Mucosa of stomach (tissue), 1 donor: ENCODE data around the gene C22orf15.

Experiments
- H3K27me3 ChIP-seq: one replicate; pipeline ENCODE4 v1.7.0; 2013; ENCODE audit warnings: mild to moderate bottlenecking, low read length; ENCODE audit not compliant: control insufficient read depth, insufficient read depth
- H3K36me3 ChIP-seq: one replicate; pipeline ENCODE4 v1.7.0; 2013; ENCODE audit warnings: low read length; ENCODE audit not compliant: control insufficient read depth, insufficient read depth
- H3K4me1 ChIP-seq: one replicate; pipeline ENCODE4 v1.7.0; 2013; ENCODE audit warnings: mild to moderate bottlenecking, low read length; ENCODE audit not compliant: control insufficient read depth, insufficient read depth
- H3K4me3 ChIP-seq: one replicate; pipeline ENCODE4 v1.7.0; 2013; ENCODE audit warnings: low read length
- H3K9ac ChIP-seq: one replicate; pipeline ENCODE4 v1.7.0; 2013; ENCODE audit warnings: mild to moderate bottlenecking, low read length, moderate library complexity
- H3K9me3 ChIP-seq: one replicate; pipeline ENCODE4 v1.7.0; 2013; ENCODE audit warnings: mild to moderate bottlenecking, low read length, moderate library complexity; ENCODE audit not compliant: control insufficient read depth
- donor health status: Pancreatic carcinoma.

Gene C22orf15

GRCh38 chr22:23787600-23787896 is 24.8 kb downstream of the C22orf15 start:
- Histone ChIP-seq H3K4me1 (peaks cover 31% of the 10 kb centered on the region), H3K27me3 (no peaks in the 10 kb centered on the region), H3K36me3 (no peaks in the 10 kb centered on the region), H3K9ac (peak overlapping the region; percentile 96), H3K4me3 (peak overlapping the region; percentile 85), H3K9me3 (no peaks in the 10 kb centered on the region)

GRCh38 chr22:23787910-23788309 is 25.1 kb downstream of the C22orf15 start:
- Histone ChIP-seq H3K27me3 (no peaks in the 10 kb centered on the region), H3K4me3 (peak overlapping the region; percentile 85), H3K9me3 (no peaks in the 10 kb centered on the region), H3K4me1 (peaks cover 31% of the 10 kb centered on the region), H3K9ac (peak overlapping the region; percentile 96), H3K36me3 (no peaks in the 10 kb centered on the region)

- H3K4me3 ChIP-seq: no peak overlapping the region
- peaks cover 22% of the 10 kb centered on the region for H3K4me1 ChIP-seq
- H3K27me3 ChIP-seq: no peaks in the 10 kb centered on the region
- H3K9ac ChIP-seq: no peak overlapping the region
- no peaks in the 10 kb centered on the region for H3K36me3 ChIP-seq
- H3K9me3 ChIP-seq: no peaks in the 10 kb centered on the region
These were observed 26.3 kb downstream of the C22orf15 start for GRCh38 chr22:23789121-23789520.

GRCh38 chr22:23789638-23790037 is 26.8 kb downstream of the C22orf15 start:
- Histone ChIP-seq H3K27me3 (no peaks in the 10 kb centered on the region), H3K36me3 (no peaks in the 10 kb centered on the region), H3K4me1 (peaks cover 17% of the 10 kb centered on the region), H3K9me3 (no peaks in the 10 kb centered on the region), H3K9ac (no peak overlapping the region), H3K4me3 (no peak overlapping the region)

- H3K27me3 ChIP-seq: no peaks in the 10 kb centered on the region
- H3K9ac ChIP-seq: no peak overlapping the region
- H3K9me3 ChIP-seq: no peaks in the 10 kb centered on the region
- H3K4me1 ChIP-seq: peaks cover 16% of the 10 kb centered on the region
- H3K4me3 ChIP-seq: no peak overlapping the region
- H3K36me3 ChIP-seq: no peaks in the 10 kb centered on the region
These were observed 28.3 kb downstream of the C22orf15 start for GRCh38 chr22:23790819-23791737.

- no peak overlapping the region for H3K9ac ChIP-seq
- H3K4me1 ChIP-seq: peaks cover 10% of the 10 kb centered on the region
- H3K36me3 ChIP-seq: no peaks in the 10 kb centered on the region
- H3K4me3 ChIP-seq: no peak overlapping the region
- no peaks in the 10 kb centered on the region for H3K27me3 ChIP-seq
- no peaks in the 10 kb centered on the region for H3K9me3 ChIP-seq
These were observed 29.2 kb downstream of the C22orf15 start for GRCh38 chr22:23791738-23792645.

- Histone ChIP-seq H3K9me3 (no peaks in the 10 kb centered on the region), H3K4me1 (peaks cover 4% of the 10 kb centered on the region), H3K36me3 (peaks cover 5% of the 10 kb centered on the region), H3K27me3 (no peaks in the 10 kb centered on the region), H3K9ac (no peak overlapping the region), H3K4me3 (no peak overlapping the region)
These were observed 30.5 kb downstream of the C22orf15 start for GRCh38 chr22:23793326-23793725.

GRCh38 chr22:23796461-23796860 is 33.7 kb downstream of the C22orf15 start:
- H3K27me3 ChIP-seq: no peaks in the 10 kb centered on the region
- H3K36me3 ChIP-seq: peaks cover 5% of the 10 kb centered on the region
- H3K9ac ChIP-seq: no peak overlapping the region
- no peaks in the 10 kb centered on the region for H3K4me1 ChIP-seq
- H3K9me3 ChIP-seq: no peaks in the 10 kb centered on the region
- no peak overlapping the region for H3K4me3 ChIP-seq

GRCh38 chr22:23800297-23801237 is 37.8 kb downstream of the C22orf15 start:
- H3K9ac ChIP-seq: no peak overlapping the region
- no peaks in the 10 kb centered on the region for H3K4me1 ChIP-seq
- H3K36me3 ChIP-seq: peaks cover 5% of the 10 kb centered on the region
- H3K27me3 ChIP-seq: no peaks in the 10 kb centered on the region
- H3K9me3 ChIP-seq: no peaks in the 10 kb centered on the region
- no peak overlapping the region for H3K4me3 ChIP-seq

GRCh38 chr22:23801238-23801821 is 38.5 kb downstream of the C22orf15 start:
- Histone ChIP-seq H3K4me1 (no peaks in the 10 kb centered on the region), H3K27me3 (no peaks in the 10 kb centered on the region), H3K36me3 (peaks cover 5% of the 10 kb centered on the region), H3K4me3 (no peak overlapping the region), H3K9ac (no peak overlapping the region), H3K9me3 (no peaks in the 10 kb centered on the region)

GRCh38 chr22:23801886-23802377 is 39.1 kb downstream of the C22orf15 start:
- no peaks in the 10 kb centered on the region for H3K9me3 ChIP-seq
- no peak overlapping the region for H3K9ac ChIP-seq
- no peaks in the 10 kb centered on the region for H3K27me3 ChIP-seq
- H3K36me3 ChIP-seq: peaks cover 5% of the 10 kb centered on the region
- no peak overlapping the region for H3K4me3 ChIP-seq
- H3K4me1 ChIP-seq: no peaks in the 10 kb centered on the region
